GM12872 (cell line): ENCODE measurements around the gene FAM168A.

Source experiments
- CTCF ChIP-seq: IDR thresholded peaks from 3 replicates; pipeline ENCODE4 v1.5.1; 2011; ENCODE audit warnings: low read depth, mild to moderate bottlenecking, low read length, moderate library complexity; ENCODE audit not compliant: insufficient read depth

Gene FAM168A

GRCh38 chr11:73597956-73598718 is at the start of gene FAM168A:
Gene FAM168A (minus strand): TSS chr11:73598112. CDS start chr11:73468474, 129,638 bp downstream.
- 0 out of 3 replicates have a peak, but pooled peaks have one; percentile 17 for TF ChIP-seq CTCF

GRCh38 chr11:73647459-73648100 is 49.7 kb upstream of the FAM168A start:
- no peak for TF ChIP-seq CTCF

GRCh38 chr11:73645972-73646631 is 48.2 kb upstream of the FAM168A start, which contains the start of gene PLEKHB1:
Gene PLEKHB1 (plus strand): TSS chr11:73646581. CDS start chr11:73646609, 28 bp downstream.
- no peak for TF ChIP-seq CTCF

- TF ChIP-seq CTCF: no peak
These were observed 47.4 kb upstream of the FAM168A start for GRCh38 chr11:73645121-73645969.

GRCh38 chr11:73641668-73642067 is 43.8 kb upstream of the FAM168A start:
- no peak for TF ChIP-seq CTCF

- TF ChIP-seq CTCF: no peak
These were observed 42.7 kb upstream of the FAM168A start for GRCh38 chr11:73640592-73640991.

- TF ChIP-seq CTCF: no peak
These were observed 39.1 kb upstream of the FAM168A start for GRCh38 chr11:73637012-73637411.
